Cardiac muscle cell (in vitro differentiated cells and primary cell): ENCODE measurements around the gene ANKFY1. TPM values are rescaled to one million over a fixed set of nuclear protein-coding genes. Genes with fewer than 3 reads are reported as not detected.

ENCODE experiments used
- DNase-seq, 2 donors: peaks; one replicate each; pipeline versions ENCODE4 v3.0.0 to v3.0.0-alpha.2; 2010 to 2017; ENCODE audit warnings: low read depth in 1 of 2, low spot score in 1 of 2
- H3K27ac ChIP-seq: fragments of 200-600 bp; sonication (generic); 2 replicates; pipeline ENCODE4 v1.5.1; 2016
- H3K27me3 ChIP-seq: fragments of 200-600 bp; sonication (generic); 2 replicates; pipeline ENCODE4 v1.6.0; 2016; ENCODE audit warnings: control low read depth
- H3K36me3 ChIP-seq: fragments of 200-600 bp; sonication (generic); 2 replicates; pipeline ENCODE4 v1.5.1; 2016; ENCODE audit warnings: control low read depth
- H3K4me1 ChIP-seq: fragments of 200-600 bp; sonication (generic); 2 replicates; pipeline ENCODE4 v1.8.1; 2017; ENCODE audit warnings: low read depth, mild to moderate bottlenecking, mixed run types
- H3K4me3 ChIP-seq: fragments of 200-600 bp; sonication (generic); 2 replicates; pipeline ENCODE4 v1.5.1; 2016; ENCODE audit warnings: mild to moderate bottlenecking
- H3K9me3 ChIP-seq: fragments of 200-600 bp; sonication (generic); 2 replicates; pipeline ENCODE4 v1.5.1; 2017; ENCODE audit warnings: low read depth, mild to moderate bottlenecking, control low read depth
- polyA plus RNA-seq: library from polyadenylated mRNA; unstranded; fragments of >200 nt; fragmentation: Nextera tagmentation; extraction: Ambion mirVana; gene quantifications from 2 replicates; pipeline ENCODE4 v1.2.1, GENCODE V29; 2016
- total RNA-seq: library from RNA; depleted of rRNA; stranded (reverse); fragments of >200 nt; gene quantifications from 2 replicates; pipeline ENCODE4 v1.2.3, GENCODE V29; 2016
- TF ChIP-seq, protein P1 (sequence below): IDR thresholded peaks from 2 replicates; pipeline ENCODE4 v1.5.1; 2012; ENCODE audit warnings: low read depth, mild to moderate bottlenecking, low read length

Gene ANKFY1
- total and polyA plus RNA-seq, 2 experiments from 2014 or later, result 19.5 to 29.0 TPM

DNA sequence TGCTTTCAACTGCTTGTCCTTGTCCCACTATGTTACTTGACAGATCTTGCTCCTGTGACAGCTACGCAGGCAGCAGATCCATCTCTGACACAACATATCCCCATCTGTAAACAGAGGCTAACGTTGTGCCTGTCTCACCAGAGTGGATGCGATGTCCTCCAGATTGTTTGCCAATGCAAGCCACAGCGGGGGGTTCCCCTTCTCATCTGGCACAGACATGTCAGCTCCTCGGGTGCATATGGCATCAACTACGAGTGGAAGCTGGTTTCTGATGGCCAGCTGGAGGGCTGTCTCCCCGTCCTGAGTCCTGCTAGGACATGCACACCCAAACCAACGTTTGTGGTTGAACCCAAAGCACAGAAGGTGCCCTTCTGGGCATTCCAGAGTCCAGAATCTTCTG, 81.7 kb downstream of the ANKFY1 start:
- no peak for DNase-seq
- peak overlapping the region; percentile 84 for H3K27ac ChIP-seq
- H3K27me3 ChIP-seq, result no peaks in the 10 kb centered on the region
- H3K4me1 ChIP-seq, result peaks cover 25% of the 10 kb centered on the region
- TF ChIP-seq, protein P1, sequence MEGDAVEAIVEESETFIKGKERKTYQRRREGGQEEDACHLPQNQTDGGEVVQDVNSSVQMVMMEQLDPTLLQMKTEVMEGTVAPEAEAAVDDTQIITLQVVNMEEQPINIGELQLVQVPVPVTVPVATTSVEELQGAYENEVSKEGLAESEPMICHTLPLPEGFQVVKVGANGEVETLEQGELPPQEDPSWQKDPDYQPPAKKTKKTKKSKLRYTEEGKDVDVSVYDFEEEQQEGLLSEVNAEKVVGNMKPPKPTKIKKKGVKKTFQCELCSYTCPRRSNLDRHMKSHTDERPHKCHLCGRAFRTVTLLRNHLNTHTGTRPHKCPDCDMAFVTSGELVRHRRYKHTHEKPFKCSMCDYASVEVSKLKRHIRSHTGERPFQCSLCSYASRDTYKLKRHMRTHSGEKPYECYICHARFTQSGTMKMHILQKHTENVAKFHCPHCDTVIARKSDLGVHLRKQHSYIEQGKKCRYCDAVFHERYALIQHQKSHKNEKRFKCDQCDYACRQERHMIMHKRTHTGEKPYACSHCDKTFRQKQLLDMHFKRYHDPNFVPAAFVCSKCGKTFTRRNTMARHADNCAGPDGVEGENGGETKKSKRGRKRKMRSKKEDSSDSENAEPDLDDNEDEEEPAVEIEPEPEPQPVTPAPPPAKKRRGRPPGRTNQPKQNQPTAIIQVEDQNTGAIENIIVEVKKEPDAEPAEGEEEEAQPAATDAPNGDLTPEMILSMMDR, result no peak
- peaks cover 33% of the 10 kb centered on the region for H3K36me3 ChIP-seq
- H3K9me3 ChIP-seq, result no peaks in the 10 kb centered on the region
- H3K4me3 ChIP-seq, result no peak overlapping the region

DNA sequence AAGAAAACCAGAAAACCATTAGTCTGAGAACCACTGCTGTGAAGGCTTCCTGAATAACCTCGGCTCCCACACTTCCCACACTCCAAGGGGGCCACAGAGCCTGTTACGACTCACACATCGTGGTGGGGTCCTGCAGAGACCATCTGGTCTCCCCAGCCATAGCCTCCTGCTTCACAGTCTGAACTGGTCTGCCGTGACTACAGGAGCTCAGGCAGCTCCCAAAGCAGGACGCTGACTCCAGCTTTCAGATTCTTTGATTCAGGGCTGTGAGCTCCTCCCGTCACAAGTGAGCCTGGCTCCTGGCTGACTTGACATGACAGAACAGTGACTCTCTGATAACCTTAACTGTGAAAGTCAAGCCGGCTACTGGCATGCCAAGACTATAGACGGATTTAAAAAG, 83.0 kb downstream of the ANKFY1 start:
- peak in 1 of 2 donors; percentile 90 for DNase-seq
- TF ChIP-seq, protein P1, result no peak
- no peaks in the 10 kb centered on the region for H3K9me3 ChIP-seq
- H3K4me1 ChIP-seq, result peaks cover 37% of the 10 kb centered on the region
- H3K4me3 ChIP-seq, result no peak overlapping the region
- no peaks in the 10 kb centered on the region for H3K27me3 ChIP-seq
- H3K36me3 ChIP-seq, result peaks cover 38% of the 10 kb centered on the region
- peak overlapping the region; percentile 84 for H3K27ac ChIP-seq

DNA sequence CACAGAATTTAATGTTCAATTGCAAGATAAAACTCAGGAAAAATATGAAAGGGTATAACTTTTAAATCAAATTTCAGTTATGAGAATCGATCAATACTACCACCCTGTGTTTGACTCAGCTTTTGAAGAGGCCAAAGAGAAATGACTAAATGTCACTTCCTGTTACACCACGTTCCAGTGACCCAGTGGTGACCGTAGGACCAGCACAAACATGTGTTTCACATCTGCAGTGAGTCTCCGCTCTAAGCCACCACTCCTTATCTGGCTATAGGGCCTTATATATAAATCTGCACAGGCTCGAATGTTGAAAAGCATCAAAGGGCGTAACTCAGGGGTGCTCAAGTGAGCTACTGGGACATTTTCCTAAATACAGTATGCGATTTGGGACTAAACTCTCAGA, 84.7 kb downstream of the ANKFY1 start:
- H3K4me3 ChIP-seq, result no peak overlapping the region
- H3K4me1 ChIP-seq, result peaks cover 43% of the 10 kb centered on the region
- H3K27me3 ChIP-seq, result no peaks in the 10 kb centered on the region
- H3K9me3 ChIP-seq, result no peaks in the 10 kb centered on the region
- H3K36me3 ChIP-seq, result peaks cover 31% of the 10 kb centered on the region
- TF ChIP-seq, protein P1, result no peak
- peak in 1 of 2 donors; percentile 7 for DNase-seq
- H3K27ac ChIP-seq, result peak overlapping the region; percentile 84

DNA sequence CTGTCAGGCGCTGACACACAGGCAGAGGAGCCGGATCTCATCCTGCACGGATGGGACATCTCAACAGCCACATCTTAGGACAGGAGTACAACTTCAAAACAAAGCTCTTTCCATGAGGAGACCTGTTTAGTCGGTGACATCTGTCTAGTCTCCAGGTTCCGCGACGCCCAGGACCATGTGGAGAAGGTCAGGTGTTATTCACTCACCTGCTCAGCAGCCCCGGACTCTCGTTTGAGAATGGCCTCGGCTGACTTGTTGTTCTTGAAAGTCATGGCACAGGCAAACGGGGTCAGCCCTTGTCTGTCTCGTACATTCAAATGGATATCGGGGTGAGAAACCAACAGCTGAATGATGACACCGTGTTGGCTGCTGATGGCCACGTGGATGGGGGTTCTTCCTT, 85.1 kb downstream of the ANKFY1 start:
- peaks cover 43% of the 10 kb centered on the region for H3K4me1 ChIP-seq
- DNase-seq, result no peak
- H3K4me3 ChIP-seq, result no peak overlapping the region
- H3K27me3 ChIP-seq, result no peaks in the 10 kb centered on the region
- H3K27ac ChIP-seq, result no peak overlapping the region
- peaks cover 29% of the 10 kb centered on the region for H3K36me3 ChIP-seq
- TF ChIP-seq, protein P1, result no peak
- H3K9me3 ChIP-seq, result no peaks in the 10 kb centered on the region

DNA sequence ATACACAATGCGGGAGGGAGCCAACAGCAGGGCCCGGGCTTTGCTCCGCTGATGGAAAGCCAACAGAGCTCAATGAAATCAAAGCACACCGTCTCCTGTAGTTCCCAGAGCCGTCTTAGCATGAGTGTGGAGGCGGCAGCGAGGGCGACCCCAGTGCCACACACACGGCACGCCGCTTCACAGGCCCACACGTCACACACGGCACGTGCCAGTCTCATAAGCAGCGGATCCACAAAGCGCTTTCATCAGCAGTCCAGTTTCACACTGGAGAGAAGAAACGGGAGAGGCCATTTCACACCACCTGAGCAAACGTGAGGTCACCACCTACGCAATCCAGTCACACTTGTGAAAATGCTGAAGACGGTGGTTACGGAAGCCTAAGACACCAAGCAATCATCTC, 86.0 kb downstream of the ANKFY1 start:
- H3K36me3 ChIP-seq, result peaks cover 31% of the 10 kb centered on the region
- DNase-seq, result no peak
- H3K4me3 ChIP-seq, result no peak overlapping the region
- TF ChIP-seq, protein P1, result no peak
- H3K9me3 ChIP-seq, result no peaks in the 10 kb centered on the region
- H3K4me1 ChIP-seq, result peaks cover 43% of the 10 kb centered on the region
- no peak overlapping the region for H3K27ac ChIP-seq
- no peaks in the 10 kb centered on the region for H3K27me3 ChIP-seq
